HG02943 (cell line): ENCODE data around the gene APEH.

Experiments
- ATAC-seq: cut with Tn5 transposase; IDR thresholded peaks from one replicate; pipeline ENCODE4 v1.9.1; 2021; ENCODE audit warnings: mild to moderate bottlenecking, low read depth, moderate library complexity; ENCODE audit not compliant: unreplicated experiment

Gene APEH

DNA sequence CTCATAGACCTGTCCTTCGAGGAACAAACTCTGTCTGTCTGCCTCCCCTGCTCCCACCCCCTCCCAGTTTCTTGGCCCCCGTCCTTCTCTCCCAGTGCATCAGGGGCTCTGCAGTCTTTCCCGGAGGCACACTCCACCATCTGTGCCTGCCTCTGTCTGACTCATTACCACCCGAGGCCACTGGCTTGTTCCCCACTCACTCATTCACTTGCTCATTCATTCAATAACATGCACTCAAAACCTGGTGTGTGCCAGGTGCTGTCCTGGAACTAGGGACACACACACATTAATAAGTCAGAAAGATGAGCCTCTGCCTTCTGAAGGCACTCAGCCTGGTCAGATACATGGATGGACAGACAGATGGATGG is 32.9 kb downstream of the APEH start:
- ATAC-seq = no peak

DNA sequence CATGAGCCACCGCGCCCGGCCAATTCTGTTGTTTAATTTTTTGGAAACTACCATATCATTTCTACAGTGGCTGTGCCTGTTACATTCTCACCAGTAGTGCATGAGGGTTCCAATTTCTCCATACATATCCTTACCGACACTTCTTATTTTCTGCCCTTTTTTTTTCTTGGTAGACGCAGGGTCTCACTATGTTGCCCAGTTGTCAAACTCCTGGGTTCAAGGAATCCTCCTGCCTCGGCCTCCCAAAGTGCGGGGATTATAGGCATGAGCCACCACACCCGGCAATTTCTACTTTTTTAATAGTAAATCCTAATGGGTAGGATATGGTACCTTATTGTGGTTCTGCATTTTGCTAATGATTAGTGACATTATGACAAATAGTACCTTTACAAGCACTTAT is 35.7 kb downstream of the APEH start:
- ATAC-seq = no peak

DNA sequence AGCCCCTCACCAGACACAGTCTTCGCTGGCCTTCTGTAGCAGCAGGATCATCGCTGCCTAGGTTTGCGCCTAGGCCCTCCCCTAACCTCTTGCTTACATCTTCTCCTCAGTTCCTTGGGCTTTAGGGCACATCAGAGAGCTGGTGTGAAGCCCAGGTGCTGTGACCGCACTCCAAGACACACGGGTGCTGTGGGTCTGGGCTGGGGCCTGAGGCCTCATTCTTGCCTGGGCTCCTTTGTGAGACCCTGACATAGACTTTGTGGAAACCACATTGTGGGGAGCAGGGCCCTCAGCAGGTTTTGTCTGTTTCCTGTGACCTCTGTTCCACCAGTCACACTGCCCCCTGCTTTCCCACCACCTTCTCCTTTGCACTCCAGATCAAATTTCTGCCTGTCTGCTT is 37.3 kb downstream of the APEH start:
- no peak for ATAC-seq

DNA sequence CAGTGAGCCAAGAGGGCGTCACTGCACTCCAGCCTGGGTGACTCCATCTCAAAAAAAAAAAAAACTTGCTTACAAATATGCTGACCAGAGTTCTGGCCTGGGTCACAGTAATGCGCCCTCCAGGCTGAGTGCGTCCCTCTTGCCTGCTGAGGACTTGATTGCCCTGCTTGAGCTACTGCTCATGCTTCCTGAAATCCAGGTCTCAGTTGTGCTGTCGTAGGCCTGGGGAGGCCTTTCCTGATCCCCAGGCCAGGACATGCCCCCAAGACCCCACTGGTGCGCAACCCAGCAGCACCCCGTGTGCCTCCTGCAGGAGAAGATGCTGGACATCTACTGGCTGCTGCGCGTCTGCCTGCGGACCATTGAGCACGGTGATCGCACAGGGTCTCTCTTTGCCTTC is 38.0 kb downstream of the APEH start:
- ATAC-seq = no peak

DNA sequence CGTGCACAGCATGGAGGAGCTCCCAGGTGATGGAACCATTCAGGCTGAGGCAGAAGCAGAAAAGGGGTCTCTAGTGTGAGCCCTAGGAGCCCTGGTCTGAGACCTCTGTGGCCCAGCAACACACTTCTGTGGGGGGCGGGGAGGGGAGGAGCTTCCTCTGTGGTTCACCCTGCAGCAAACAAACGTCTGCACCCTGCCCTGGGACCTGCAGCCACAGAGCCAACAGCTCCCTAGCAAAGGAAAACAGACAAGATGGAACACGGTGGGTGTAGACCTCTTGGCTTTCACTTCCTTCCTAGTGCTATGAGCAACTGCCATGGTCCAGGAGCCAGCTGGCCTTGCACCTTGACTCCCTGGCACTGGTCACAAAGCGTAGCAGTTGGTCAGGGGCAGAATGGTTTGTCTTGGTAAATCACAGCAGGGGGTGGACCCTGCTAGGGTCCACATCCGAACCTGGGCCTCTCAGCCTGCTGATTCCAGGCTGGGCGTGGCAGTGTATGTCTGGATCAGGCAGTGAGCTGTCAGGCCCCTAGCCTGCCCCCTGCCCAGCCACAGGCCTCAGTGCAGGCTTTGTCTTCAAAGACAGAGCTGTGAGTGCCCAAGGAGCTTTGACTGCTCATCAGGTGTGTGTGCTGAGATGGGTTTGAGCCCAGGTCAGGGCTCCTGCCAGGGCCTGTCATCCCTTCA is 38.6 kb downstream of the APEH start:
- no peak for ATAC-seq

DNA sequence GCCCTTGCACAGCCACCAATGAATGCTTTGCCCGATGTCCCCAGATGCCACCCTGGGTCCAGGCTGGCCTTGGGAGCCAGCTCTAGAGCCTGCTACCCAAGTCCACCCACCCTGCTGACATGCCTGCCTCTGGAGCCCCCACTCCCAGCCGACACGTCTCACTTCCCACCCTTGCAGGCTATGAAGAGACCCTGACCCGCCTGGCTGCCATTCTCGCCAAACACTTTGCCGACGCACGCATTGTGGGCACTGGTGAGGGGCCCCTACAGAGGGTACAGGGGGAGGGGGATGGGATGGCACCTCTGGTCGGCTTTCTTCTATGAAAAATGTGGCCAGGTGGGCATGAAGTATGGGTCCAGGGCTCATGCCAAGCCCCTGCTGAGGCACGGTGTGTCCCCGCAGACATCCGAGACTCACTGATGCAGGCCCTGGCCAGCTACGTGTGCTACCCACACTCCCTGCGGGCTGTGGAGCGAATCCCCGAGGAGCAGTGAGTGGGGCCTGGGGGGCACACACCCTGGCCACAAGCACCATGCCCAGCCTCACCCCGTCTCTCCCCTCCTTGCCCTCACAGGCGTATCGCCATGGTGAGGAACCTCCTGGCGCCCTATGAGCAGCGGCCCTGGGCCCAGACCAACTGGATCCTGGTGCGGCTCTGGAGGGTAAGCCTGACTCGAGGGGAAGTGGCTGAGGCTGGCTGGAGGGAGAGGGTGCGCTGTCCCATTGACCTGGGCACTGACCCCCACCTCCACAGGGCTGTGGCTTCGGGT is 39.4 kb downstream of the APEH start:
- ATAC-seq = no peak

DNA sequence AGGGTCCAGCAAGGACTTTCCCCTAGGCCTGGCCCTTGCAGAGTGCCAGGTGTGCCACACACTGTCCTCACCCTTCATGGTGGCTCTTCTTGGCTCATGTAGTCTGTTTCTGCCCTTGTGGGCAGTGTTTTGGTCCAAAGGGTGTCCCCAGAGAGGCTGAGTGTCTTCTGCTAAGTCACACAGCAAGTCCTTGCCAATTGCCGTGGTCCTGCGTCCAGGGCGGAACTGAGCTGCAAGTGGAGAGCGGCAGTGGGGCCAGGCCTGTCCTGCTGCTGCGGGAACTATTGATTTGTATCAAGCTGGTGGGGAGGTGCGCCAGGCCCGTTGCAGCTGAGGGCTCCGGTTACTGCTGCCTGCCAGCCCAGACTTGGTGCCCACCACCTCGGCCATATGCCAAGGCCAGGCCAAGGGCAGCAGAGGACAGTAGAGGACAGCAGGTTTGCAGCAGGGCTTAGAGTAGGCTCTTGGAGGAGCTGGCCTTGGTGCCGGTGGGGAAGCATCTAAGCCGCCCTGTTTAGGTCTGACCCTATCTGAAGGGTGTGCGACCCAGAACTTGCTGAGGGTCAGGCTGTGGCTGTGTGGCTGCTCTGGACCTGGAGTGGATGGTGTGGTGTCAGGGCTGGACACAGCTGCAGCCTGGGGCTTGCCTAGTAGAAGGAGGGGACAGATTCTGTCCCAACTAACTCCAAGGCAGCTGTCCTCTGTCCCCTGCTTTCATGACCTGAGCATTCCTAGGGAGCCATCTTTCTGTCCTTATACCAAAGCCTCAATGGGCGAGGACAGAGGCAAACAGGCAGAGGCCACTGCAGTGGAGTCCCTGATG is 40.8 kb downstream of the APEH start:
- ATAC-seq = no peak

DNA sequence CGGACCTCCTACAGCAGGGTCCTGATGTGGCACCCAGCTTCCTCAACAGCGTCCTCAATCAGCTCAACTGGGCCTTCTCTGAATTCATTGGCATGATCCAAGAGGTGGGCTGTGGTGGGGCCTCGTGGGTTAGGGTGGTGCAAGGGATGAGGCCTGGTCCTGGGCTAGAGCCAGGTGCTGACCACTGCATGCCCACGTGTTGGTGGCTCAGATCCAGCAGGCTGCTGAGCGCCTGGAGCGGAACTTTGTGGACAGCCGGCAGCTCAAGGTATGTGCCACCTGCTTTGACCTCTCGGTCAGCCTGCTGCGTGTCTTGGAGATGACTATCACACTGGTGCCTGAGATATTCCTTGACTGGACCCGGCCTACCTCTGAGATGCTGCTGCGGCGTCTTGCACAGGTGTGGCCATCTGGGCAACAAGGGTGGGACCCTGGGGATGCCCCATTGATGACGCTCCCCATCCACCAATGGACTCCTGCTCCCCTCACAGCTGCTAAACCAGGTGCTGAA is 41.5 kb downstream of the APEH start:
- ATAC-seq = no peak

DNA sequence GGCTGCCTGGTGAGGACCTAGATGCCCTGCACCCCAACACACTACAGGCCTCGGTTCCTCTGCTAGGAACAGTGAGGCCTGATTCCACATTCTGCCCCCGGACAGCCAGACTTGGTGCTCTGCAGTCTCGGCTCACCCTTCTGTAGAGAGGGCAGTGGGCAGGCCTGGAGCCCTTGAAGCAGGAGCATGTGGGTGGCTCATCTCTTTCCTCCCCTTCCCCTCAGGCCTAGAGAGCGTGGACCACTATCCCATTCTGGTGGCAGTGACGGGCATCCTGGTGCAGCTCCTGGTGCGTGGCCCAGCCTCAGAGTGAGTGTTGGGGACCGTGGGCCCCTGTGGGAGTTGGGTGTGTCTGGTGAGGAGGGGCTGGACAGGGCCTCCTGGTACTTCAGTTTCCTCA is 42.0 kb downstream of the APEH start:
- ATAC-seq = no peak

DNA sequence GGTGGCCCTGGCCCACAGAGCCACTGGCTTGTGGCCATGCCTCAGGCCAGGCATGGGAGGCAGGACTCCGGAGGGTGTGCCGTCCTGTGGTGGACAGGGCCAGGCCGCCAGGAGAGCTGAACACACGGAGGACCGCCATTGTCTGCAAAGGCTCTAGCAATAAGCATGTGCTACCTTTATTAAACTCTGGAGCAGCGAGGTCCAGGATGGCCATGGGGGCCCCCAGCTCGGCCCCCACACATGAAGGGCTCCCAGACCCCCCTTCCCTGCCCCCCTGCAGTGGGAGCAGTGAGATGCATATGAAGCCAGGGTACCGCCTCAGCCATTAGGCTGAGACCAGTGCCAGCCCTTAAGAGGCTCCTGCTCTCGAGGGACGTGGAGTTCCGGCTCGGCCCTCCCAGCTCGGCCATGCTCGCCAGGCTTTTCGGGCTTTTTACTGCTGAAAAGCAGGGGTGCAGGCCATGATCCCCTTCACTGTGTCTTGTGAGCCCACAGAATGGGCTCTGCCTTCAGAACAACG is 42.6 kb downstream of the APEH start:
- no peak for ATAC-seq

DNA sequence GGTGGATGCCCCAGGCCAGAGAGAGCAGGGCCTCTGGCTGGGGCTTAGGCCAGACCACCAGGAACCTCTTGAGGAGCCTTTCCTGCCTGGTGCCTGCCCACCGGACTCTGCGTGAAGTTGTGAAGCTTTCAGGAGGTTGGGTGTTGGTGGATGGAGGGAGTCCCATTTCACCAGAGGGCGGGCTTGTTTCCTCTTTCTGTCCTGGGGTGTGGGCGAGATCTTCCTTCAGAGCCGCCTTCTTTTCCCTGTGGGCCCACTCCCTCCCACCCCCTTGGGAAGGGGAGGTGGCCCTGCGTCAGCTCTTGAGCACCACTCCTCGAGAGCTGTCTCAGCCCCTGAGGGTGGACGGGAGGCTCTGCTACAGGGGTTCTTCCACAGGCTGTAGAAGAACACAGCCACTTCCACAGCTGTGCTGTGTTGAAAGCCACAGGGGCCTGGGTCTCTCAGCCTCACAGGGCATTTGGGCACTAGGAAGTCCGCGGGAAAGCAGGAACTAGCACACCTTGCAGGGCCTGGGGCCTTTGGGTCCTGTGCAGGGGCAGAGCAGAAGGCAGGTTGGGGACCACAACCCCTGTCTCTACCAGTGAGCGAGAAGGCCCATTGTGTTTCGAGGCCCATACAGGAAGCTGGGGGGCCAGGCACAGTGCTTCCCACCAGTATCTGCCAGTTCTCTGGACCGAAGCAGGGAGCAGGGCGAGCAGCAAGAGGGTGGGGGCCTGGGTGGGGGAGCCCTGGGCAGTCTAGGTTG is 43.2 kb downstream of the APEH start:
- ATAC-seq = no peak

DNA sequence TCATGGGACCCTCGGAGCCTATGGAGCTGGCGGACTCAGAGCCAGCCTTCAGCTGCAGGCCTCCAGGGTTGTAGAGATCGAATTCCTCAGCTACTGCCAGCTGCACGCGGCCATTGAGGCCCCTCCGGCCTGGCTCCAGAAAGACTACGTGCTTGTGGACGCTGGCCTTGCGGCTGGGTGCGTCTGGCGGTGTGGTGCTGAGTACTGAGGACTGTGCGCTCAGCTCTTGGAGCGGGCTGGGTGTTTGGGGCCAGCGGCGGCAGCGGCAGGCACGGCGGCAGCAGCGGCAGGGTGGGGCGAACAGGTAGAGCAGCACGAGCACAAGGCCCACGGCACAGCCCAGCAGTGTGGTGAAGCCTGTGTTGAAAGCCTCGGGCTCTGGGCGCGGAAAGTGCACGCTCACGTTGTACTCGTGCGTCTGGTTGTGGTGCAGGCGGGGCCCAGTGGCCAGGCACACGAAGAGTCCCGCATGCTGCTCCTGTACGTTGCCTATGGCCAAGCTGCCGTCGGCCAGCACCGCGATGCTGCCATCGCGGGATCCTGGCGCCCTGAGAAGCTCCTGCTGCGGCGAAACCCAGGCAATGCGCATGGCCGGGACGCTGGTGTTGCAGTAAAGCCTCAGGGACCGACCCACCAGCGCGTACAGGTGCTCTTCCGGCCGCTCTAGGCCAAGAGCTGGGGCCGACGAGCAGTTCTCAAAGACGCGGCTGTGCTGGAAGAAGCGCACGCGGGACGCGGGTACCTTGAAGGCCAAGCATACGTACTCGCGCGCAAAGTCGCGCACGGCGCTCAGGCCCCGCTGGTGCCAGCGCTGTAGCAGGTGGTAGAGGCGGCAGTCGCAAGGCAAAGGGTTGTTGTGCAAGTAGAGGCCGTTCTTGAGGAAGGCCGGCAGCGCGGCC is 44.1 kb downstream of the APEH start:
- no peak for ATAC-seq

DNA sequence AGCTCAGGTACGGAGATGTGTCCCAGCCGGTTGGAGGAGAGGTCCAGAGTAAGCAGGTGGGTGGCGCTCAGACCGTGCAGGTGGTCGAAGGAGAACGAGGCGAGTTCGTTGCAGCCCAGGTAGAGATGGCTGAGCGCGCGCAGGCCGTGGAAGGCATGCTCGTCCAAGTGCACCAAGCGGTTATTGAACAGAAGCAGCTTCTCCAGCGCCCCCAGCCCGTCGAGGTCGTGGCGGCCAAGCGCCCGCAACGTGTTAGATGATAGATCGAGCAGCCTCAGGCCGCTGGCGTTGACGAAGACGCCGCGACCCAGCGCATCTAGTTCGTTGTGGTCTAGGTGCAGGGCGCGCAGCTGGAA is 44.7 kb downstream of the APEH start:
- no peak for ATAC-seq

DNA sequence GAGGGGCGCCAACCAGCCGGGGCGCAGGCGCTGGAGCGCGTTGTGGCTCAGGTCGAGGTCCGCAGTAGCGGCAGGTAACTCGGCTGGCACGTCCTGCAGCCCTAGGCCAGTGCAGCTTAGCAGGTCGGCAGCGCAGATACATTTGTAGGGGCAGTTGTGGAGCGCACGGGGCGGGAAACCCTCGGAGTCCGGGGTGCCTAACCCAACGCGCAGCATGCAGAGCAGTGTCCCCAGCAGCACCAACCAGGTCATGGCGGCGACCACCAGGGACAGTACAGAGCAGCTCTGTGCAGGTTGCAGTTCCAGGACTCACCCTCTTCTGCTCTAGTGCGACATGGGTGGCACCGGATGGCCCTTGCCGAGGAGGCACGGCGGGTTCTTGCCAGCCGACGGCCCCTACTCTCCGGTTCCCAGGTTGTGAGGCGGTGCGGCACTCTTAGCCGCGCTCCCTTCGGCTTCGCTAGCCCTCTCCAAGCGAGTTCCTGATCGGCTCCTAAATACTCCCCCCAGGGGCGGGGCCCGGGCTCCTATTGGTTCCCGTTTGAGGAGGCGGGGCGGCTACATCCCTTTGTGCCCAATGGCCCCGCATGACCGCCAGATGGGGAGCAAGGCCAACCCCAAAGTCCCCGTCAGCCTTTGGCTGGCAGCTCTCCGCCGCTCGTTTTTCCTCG is 45.2 kb downstream of the APEH start, which contains the start of gene AMIGO3:
TSS of gene AMIGO3 (minus strand) at position 471 of the 671 bp plus-strand sequence. CDS start at position 252, 219 bp downstream.
- peak; percentile 46 for ATAC-seq

DNA sequence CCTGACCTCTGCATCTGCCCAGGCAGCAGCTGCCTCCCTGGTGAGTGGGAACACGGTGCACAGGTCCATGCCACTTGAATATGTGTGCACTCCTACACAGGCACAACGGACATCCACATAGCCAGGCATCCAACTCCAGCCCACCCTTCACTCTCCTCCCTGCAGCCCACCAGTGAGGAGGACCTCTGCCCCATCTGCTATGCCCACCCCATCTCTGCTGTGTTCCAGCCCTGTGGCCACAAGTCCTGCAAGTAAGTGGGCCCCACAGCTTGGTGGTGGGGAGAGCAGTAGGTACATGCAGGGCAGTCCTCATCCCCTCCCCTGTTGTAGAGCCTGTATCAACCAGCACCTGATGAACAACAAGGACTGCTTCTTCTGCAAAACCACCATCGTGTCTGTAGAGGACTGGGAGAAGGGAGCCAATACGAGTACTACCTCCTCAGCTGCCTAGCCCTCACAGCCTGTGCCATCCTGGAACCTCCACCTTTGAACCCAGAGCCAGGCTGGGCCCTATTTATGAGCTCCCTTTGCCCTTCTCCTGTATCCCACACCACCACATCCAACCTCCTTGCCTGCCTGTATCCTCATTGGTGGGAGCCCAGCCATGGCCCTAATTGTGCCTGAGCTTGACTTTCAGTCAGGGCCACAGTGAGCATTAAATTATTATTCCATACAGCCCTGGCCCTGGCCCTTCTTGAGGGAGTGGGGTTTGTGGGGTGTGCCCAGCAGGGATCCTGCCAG is 46.9 kb downstream of the APEH start:
- ATAC-seq = no peak

DNA sequence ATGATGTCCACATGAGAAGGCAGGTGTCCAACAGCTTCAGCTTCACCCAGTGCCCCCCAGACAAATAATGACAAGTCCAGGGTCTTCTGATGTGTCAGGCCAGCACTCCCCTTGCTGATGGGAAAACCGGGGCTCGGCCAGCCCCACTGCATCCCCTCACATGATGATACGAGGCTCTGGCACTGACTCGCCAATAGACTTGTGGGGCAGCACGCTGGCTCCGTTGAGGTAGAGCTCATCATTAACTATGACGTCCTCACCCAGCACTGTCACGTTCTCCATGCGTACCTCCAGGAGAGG is 47.4 kb downstream of the APEH start:
- ATAC-seq = no peak

DNA sequence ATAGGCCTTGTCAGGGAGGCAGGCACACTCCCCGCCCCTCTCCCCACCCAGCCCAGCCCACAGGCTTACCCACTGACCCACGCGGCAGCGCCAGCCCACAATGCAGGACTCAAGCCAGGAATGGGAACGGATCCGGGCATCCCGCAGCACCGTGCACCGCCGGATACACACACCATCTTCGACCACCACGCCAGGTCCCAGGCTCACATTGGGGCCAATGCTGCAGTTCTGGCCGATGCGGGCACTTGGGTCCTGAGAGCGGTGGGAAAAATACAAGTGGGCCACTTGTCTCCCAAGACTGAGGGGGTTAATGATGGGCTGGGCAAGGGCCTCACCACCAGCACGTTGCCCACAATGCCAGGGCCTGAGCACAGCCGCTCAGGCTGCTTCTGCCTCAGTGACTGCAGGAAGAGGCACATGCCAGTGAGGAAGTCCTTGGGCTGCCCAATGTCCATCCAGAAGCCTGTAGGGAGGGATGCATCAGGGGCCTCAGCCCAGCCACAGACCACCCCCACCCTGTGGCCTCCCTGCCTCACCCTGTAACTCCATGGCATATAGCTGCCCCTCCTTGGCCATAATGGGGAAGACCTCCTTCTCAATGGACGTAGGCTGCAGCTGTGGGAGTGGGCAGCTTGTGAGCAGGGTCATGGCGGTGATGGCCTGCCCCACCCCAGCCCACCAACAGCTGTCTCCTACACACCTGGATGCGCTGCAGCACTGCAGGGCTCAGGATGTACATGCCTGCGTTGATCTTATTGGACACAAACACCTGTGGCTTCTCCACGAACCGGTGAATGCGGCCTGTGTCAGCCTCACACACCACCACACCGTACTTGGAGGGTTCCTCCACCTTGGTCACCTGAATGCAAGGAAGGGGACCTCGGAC is 48.0 kb downstream of the APEH start:
- no peak for ATAC-seq
